ENCODE results near the gene CERS2. TPM values are rescaled to one million over a fixed set of nuclear protein-coding genes. Genes with fewer than 3 reads are reported as not detected.
"Not testable (repeated sequence)": the region's sequence is repeated elsewhere in the genome, so short reads cannot be mapped to it uniquely, and the experiment has no call there.

CERS2 gene
- total RNA-seq, 1 donor from 2014 or later, result 58.3 TPM

DNA sequence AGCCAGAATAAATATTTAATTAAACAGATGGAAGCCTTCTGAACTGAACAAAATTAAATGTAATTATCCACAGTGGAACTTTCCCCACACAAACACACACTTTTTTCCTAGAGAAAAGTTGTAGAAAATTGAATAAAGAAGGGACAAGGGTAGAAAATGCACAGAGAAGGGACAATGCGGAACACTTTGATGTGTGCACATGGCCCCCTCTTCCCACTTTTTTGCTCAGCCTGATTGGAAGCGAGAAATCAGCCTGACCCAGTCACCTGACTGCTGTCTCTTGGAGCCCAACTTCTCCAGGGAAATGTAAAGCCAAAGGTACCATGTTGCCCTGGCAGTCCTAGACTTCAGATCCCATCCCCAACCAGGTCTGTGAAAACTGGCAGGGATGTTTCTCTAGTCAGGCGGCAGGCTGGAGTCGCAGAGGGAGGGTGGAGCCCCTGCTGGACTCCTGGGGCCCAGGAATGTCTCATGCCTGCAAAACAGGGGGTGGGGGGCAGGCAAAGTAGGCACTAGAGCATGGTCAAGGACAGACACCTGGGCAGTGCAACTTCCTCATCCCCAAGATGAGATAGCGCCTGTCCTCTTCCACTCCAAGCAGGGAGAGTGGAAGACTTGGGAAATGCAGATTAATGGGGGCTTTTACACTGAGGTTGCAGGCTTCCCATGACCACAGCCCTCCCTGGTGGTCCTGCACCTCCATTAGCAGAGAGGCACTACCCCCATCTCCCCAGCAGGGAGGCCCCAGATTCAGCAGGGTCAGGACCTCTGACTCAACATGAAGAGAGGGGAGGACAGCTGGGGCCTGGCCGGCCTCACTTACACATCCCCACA lies 2.8 kb downstream of the CERS2 start:
- peak; percentile 44 for DNase-seq (ENCODE audit: low read depth)

DNA sequence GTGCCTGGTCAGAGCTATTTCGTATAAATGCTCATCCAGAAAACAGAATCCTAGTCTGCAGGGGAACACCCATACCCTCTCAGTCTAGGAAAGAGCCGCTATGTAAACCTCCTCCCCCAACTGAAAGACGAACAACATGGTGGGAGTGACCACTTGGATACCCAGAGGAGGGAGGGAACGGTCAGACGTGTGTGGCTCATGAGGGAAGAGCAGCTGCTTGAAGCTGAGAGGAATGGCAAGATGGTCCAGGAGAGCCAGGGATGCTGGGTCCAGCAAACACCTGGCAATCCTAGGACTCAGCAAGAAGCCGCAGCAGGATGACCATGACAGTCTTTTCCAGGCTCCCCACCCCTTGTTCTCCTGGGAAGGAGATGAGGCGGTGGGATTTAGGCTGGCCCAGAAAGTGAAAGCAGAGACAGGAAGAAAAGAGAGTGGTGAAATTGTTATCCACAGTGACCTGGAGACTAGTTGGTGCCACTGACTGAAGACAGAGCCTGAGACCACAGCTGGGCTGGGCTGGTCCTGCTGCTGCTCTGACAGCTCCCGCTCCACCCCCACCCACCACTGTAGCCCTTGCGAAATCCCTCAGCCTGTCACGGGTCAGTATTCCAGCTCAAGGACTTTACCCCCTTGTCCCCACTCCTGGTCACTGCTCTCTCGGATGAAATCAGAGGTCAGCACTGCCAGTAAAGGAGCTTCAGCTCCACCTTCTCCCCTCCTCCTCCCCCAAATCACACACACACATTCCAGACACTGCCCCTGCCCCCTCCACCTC lies 3.6 kb downstream of the CERS2 start:
- DNase-seq (ENCODE audit: low read depth), result peak; percentile 68

DNA sequence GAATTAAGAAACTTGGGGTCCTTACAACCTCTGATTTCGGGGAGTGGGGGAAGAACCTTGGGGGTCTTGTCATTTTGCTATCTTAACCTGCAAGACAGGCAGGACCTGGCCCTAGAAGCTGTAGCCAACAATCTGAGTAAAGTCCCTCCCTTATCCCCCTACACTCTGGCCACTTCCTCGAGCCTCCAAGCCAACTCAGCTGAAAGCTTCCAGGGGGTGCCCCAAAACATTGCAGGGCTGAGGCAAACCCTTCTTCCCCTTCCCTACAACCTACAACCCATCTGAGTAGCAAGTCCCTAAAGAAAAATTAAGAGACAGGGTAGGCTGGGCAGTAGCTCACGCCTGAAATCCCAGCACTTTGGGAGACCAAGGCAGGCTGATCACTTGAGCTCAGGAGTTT lies 5.0 kb downstream of the CERS2 start:
- DNase-seq (ENCODE audit: low read depth), result no peak

DNA sequence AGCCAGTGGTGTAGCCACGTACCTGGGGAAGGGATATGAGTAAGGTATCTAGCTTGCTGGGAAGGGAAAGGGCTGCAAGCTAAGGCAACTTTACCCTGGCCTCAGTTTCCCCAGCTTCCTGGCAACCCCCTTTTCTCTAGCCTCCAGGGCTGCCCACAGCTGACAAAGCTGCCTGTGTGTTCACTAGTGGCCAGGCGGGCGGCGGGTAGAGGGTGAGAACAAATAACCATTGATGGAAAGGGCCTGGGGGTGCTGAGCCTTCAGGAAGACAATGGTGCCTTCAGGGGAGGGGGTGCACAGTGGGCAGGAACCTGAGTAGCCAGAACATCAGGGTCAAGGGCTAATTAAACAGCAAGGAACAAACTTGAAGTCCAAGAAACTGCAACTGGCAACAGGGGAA lies 6.1 kb downstream of the CERS2 start:
- no peak for DNase-seq (ENCODE audit: low read depth)

DNA sequence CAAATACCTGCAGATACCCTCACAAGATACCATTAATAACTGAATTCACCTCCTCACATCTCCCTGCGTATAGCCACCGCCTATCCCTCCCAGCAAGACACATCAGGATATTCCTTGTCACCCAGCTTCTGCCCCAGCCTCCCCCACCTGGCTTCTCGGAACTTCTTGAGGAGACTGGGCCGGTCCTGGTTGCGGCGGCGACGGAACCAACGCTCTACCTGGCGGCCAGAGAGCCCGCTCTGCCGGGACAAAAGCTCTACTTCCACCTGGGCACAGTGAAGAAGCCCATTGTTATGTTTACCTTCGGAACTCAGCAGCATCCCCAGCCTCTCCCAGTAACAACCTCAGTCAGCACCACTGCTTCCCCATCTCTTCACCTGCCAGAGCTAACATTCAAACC lies 6.7 kb downstream of the CERS2 start:
- no peak for DNase-seq (ENCODE audit: low read depth)

DNA sequence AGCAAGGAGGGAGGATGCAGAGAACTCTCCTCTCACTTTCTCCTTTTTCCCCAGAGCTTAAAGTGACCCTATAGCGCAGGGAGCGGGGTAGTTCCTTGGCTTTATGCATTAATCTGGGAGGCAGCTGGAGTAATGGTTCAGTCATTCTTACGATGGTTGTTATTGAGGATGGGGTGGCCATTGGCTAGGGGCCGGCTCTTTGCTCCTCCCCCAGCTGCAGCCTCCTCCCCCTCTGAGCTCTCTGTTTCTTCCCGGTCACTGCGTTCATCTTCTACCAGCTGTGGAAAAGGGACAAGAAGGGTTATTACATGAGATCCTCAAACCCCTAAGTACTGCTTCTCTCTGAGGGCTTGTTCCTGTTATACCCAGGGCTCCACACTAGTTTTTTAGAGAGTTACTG lies 8.6 kb downstream of the CERS2 start:
- DNase-seq (ENCODE audit: low read depth), result no peak

DNA sequence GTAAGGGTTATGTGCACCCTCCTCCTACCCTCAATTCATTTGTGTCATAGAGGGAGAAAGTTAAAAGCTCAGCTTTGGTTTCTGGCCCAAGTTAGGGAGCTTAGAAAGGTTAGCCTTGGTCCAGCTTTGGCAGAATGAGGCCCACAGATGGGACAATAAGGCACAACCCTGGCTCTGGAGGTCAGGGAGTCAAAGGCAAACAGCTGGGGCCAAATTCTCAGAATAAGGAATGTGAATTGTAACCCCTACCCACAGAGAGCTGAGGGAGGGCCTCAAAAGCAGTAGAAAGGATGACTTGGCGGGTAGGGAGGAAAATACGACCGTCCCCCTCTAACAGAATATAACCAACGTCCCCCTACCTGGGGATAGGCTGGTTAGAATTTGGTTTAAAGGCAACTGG lies 9.0 kb downstream of the CERS2 start:
- no peak for DNase-seq (ENCODE audit: low read depth)

DNA sequence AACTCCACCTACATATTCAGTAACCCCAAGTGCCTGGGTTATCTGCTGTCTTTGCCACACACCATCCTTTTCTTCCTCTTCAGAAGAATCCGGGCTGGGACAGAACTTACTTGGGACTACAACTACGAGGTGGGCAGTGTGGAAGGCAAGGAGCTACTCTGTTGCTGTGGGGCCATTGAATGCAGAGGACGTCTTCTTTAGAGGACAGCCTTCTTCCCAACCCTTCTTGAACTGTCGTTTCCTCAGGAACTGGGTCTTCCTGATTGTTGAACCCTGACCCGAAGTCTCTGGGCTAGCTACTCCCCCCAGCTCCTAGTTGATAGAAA lies 10.5 kb downstream of the CERS2 start:
- DNase-seq (ENCODE audit: low read depth), result no peak

DNA sequence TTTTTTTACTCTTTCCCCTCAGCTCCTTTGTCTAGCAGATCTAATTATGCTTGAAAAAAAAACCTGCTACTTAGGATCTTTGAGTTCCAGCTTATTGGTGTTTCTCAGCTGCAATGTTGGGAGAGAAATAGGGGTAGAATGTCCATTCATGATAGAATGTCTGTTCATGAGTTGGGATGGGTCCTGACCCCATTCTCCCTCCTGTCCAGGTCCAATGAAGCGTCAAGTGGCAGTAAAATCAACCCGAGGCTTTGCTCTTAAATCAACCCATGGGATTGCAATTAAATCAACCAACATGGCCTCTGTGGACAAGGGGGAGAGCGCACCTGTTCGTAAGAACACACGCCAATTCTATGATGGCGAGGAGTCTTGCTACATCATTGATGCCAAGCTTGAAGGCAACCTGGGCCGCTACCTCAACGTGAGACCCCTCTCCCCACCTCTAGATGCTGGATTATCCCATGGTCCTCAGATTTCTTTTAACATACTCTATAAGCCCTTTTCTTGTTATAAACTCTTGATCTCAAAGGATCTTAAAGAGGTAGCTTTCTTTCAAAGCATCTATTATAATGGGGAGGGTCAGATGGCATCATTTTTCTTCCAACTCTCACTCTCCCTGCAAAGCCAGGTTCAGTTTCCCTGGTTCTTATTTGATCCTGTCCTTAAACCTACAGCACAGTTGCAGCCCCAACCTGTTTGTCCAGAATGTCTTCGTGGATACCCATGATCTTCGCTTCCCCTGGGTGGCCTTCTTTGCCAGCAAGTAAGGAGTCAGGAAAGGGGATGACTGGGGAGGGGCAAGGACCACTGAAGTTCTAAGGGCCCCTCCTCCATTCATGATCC lies 11.1 kb downstream of the CERS2 start:
- no peak for DNase-seq (ENCODE audit: low read depth)

DNA sequence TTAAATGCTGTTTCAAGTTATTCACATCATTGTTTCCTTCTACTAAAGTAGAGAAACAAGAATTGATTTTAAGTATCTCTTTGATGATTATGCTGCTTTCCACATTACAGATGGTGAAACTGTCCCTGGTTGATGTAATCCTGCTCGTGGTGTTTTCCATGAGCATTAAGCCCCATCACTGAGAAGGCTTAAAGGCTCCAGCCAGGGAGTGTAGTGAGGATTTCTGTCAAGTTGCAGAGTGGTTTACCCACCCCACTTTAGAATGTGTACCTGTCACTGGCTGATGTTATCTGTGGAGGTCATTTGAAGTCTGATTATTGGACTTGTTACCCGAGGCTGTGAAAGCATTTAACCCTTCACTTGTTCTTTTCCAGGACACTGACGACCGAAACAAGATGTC lies 12.9 kb downstream of the CERS2 start:
- DNase-seq (ENCODE audit: low read depth), result no peak

DNA sequence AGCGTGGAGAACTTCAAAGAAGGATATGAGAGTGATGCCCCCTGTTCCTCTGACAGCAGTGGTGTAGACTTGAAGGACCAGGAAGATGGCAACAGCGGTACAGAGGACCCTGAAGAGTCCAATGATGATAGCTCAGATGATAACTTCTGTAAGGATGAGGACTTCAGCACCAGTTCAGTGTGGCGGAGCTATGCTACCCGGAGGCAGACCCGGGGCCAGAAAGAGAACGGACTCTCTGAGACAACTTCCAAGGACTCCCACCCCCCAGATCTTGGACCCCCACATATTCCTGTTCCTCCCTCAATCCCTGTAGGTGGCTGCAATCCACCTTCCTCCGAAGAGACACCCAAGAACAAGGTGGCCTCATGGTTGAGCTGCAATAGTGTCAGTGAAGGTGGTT lies 14.0 kb downstream of the CERS2 start:
- DNase-seq (ENCODE audit: low read depth), result no peak

DNA sequence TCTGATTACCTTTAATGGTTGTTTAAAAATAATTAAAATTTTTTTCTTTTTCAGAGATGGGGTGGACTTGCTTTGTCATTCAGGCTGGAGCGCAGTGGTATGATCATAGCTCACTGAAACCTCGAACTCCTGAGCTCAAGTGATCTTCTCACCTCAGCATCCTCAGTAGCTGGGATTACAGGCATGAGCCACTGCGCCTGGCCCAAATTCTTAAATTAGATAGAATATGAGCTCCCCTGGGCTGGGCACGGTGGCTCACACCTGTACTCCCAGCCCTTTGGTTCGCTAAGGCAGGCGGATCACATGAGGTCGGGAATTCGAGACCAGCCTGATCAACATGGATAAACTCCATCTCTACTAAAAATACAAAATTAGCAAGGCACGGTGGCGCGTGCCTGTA lies 17.0 kb downstream of the CERS2 start:
- DNase-seq (ENCODE audit: low read depth), result no peak

DNA sequence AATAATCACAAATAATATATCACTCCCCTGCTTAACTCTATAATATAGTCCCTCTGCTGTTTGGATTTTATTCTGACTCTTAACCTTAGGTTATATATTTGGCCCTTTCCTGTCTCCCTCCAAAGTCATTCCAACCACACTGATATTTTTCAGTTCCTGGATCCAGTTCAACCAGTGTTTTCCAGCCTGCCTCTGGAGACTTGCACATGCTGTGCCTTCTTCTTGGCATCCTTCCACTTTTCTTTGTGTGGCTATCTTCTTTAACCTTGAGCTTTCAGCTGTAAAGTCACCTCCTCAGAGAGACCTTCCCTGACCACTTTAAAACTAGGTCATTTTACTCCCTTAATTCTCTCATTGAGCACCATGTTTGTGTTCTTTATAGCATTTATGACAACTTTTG lies 19.4 kb downstream of the CERS2 start:
- peak; percentile 5 for DNase-seq (ENCODE audit: low read depth)

DNA sequence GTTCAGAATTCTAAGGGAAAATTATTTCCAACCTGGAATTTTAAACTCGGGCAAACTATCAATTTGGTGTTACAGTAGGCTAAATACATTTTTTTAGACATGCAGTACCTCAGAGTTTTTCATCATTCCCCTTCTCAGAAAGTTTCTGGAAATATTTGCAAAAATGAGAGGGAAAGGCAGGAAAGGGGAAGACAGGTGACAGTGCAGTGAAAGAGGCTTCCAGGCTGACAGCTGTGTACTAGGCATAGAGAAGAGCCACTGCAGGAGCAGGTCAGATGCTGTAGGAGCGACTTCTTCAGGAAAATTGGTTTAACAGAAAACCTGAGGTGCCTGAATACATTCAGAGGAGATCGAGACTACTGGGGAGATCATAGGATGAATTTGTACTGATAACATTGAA lies 19.9 kb downstream of the CERS2 start:
- DNase-seq (ENCODE audit: low read depth), result no peak

DNA sequence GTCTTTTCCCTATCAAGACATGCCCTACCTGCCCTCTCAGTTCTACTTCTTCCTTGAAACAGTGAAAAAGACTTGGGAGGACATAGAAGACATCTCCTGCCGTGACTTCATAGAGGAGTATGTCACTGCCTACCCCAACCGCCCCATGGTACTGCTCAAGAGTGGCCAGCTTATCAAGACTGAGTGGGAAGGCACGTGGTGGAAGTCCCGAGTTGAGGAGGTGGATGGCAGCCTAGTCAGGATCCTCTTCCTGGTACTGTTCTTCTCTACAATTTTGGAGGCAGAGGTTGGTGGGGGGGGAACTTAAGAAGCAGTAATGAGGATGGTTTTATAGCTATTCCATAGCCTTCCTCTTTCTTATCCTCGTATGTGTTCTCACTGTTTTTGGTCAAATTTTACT lies 29.8 kb downstream of the CERS2 start:
- no peak for DNase-seq (ENCODE audit: low read depth)

DNA sequence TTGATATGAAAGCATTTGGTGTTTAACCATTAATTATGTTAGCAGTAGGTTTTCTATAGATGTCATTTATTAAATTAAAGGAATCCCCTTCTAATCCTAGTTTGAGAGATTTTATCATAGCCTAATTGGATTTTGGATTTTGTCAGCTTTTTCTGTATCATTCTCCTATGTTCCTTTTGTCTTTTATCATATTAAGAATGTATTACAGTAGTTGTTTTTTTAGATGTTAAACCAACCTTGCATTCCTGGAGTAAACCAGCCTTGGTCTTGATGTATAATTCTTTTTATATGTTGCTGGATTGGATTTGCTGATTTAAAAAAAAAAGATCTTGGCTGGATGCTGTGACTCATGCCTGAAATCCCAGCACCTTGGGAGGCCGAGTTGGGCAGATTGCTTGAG lies 42.9 kb downstream of the CERS2 start:
- peak; percentile 21 for DNase-seq (ENCODE audit: low read depth)

DNA sequence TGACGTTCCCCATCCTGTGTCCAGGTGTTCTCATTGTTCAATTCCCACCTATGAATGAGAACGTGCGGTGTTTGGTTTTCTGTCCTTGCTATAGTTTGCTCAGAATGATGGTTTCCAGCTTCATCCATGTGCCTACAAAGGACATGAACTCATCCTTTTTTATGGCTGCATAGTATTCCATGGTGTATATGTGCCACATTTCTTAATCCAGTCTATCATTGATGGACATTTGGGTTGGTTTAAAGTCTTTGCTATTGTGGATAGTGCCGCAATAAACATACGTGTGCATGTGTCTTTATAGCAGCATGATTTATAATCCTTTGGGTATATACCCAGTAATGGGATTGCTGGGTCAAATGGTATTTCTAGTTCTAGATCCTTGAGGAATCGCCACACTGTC lies 45.9 kb downstream of the CERS2 start:
- DNase-seq (ENCODE audit: low read depth), result not testable (repeated sequence)

DNA sequence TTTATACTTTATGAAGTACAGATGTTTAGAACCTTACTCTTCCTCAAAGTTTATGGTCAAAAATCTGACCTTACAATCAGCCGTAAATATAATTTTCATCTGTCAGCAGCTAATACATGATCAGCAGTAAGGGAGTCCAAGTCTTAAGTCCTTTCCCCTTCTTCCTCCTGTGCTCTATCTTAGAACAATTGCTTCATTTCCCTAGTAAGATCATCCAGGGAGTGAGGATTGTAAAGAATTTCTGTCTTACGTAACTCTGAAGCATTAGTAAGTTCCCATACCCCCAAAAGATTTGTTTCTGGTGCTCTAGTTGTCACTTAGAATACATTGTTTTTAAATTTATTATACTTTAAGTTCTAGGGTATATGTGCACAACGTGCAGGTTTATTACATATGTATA lies 46.3 kb downstream of the CERS2 start:
- no peak for DNase-seq (ENCODE audit: low read depth)

DNA sequence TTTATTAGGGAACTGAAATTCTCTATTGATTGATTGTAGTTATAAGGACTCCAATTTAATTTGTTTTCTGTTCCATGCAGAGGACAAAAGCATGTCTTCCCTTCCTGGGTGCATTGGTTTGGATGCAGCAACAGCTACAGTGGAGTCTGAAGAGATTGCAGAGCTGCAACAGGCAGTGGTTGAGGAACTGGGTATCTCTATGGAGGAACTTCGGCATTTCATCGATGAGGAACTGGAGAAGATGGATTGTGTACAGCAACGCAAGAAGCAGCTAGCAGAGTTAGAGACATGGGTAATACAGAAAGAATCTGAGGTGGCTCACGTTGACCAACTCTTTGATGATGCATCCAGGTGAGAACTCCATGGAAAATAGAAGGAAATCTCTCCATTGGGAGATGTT lies 47.0 kb downstream of the CERS2 start:
- no peak for DNase-seq (ENCODE audit: low read depth)

DNA sequence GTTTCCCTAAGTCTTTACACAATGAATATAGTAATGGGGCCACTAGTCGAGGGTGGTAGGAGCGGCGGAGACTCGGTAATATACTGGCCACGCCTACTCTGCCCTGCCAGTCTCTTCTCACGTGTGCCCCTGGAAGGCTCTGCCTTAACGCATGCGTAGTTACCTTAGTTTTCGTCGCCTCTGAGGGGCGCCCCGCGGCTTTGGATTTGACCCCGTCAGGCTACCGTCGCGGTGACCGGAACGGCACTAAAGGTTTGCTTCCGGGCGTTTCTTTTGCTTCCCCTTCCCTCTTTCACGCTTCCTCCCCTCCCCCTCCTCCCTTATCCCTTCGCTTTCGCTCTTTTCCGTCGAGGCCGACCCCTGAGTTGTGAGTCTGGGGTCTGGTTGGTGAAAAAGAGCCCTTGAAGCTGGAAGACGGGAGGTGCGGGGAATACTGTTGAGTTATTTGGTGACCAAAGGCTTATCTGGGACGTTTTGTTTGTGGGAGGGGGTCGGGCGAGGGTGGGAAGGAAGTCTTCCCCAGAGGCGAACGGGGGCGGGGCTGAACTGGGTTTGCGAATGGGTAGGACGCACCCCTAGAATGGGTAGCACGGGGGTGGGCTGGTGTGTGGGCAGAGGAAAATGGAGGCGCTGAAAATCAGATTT lies 48.4 kb downstream of the CERS2 start, which contains the start of gene SETDB1:
Gene SETDB1, plus strand, starts transcription at position 267 of the 645 bp plus-strand sequence. CDS start 1,352 bp downstream, outside the sequence.
- DNase-seq (ENCODE audit: low read depth), result peak; percentile 98

DNA sequence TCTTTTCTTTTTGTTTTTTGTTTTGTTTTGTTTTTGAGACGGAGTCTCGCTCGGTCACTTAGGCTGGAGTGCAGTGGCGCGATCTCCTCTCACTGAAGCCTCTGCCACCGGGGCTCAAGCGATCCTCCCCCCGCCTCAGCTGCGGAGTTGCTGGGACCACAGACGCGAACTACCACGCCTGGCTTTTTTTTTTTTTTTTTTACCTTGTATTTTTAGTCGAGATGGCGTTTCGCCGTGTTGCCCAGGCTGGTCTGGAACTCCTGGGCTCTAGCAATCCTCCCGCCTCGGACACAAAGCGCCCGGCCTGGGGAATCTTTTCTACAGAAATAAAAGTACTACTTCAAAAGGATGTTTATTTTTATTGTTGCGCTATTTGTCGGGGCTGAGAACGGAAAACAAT lies 49.6 kb downstream of the CERS2 start:
- DNase-seq (ENCODE audit: low read depth), result no peak

Data from myocyte (in vitro differentiated cells).